GM08714 (cell line): Measurements from ENCODE around the gene KLF14.

ENCODE experiments used
- H3K4me3 ChIP-seq: fragments of 200-500 bp; sonication (Bioruptor generic); 2 replicates; pipeline ENCODE4 v1.5.1; 2014; ENCODE audit warnings: mild to moderate bottlenecking, low read length, inconsistent platforms
- ZNF274 ChIP-seq: IDR thresholded peaks from 2 replicates; pipeline ENCODE4 v1.6.1; 2012; ENCODE audit warnings: mild to moderate bottlenecking, low read depth, low read length

Gene KLF14

GRCh38 chr7:130689683-130690082, 44.3 kb downstream of the KLF14 start:
- TF ChIP-seq ZNF274, result no peak
- no peak overlapping the region for H3K4me3 ChIP-seq

GRCh38 chr7:130683026-130683425, 51.0 kb downstream of the KLF14 start:
- no peak for TF ChIP-seq ZNF274
- H3K4me3 ChIP-seq, result no peak overlapping the region
